ENCODE results near the gene ATG10. TPM values are rescaled to one million over a fixed set of nuclear protein-coding genes. Genes with fewer than 3 reads are reported as not detected.

ATG10 gene
- total RNA-seq, 1 donor from 2014 or later, result 4.2 TPM

GRCh38 chr5:82111191-82111590, 139.4 kb downstream of the ATG10 start:
- DNase-seq (ENCODE audit: extremely low spot score in 2 of 2), result no peak
- Histone ChIP-seq H3K9me3 (no peaks in the 10 kb centered on the region), H3K27me3 (no peaks in the 10 kb centered on the region), H3K27ac (no peak overlapping the region), H3K4me3 (no peak overlapping the region), H3K36me3 (no peaks in the 10 kb centered on the region), H3K4me1 (peaks cover 16% of the 10 kb centered on the region)
- intact Hi-C loops (cut with DNase I), result no loop called here
- TF ChIP-seq POLR2A (IDR thresholded peaks at IDR 0.05), result no peak
- TF ChIP-seq, protein P1, sequence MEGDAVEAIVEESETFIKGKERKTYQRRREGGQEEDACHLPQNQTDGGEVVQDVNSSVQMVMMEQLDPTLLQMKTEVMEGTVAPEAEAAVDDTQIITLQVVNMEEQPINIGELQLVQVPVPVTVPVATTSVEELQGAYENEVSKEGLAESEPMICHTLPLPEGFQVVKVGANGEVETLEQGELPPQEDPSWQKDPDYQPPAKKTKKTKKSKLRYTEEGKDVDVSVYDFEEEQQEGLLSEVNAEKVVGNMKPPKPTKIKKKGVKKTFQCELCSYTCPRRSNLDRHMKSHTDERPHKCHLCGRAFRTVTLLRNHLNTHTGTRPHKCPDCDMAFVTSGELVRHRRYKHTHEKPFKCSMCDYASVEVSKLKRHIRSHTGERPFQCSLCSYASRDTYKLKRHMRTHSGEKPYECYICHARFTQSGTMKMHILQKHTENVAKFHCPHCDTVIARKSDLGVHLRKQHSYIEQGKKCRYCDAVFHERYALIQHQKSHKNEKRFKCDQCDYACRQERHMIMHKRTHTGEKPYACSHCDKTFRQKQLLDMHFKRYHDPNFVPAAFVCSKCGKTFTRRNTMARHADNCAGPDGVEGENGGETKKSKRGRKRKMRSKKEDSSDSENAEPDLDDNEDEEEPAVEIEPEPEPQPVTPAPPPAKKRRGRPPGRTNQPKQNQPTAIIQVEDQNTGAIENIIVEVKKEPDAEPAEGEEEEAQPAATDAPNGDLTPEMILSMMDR (IDR thresholded peaks at IDR 0.05), result no peak
- no peak for TF ChIP-seq POLR2AphosphoS5 (IDR thresholded peaks at IDR 0.05; ENCODE audit: insufficient read depth in 1 of 2, low read depth in 1 of 2)

- Histone ChIP-seq H3K4me1 (no peaks in the 10 kb centered on the region), H3K27ac (no peak overlapping the region), H3K27me3 (no peaks in the 10 kb centered on the region), H3K36me3 (no peaks in the 10 kb centered on the region), H3K4me3 (no peak overlapping the region), H3K9me3 (no peaks in the 10 kb centered on the region)
- TF ChIP-seq POLR2AphosphoS5 (IDR thresholded peaks at IDR 0.05; ENCODE audit: insufficient read depth in 1 of 2, low read depth in 1 of 2), result no peak
- TF ChIP-seq, protein P1 (IDR thresholded peaks at IDR 0.05), result no peak
- no peak for TF ChIP-seq POLR2A (IDR thresholded peaks at IDR 0.05)
- intact Hi-C loops (cut with DNase I), result no loop called here
- no peak for DNase-seq (ENCODE audit: extremely low spot score in 2 of 2)
Observed at GRCh38 chr5:82115858-82116257, 144.0 kb downstream of the ATG10 start.

DNA sequence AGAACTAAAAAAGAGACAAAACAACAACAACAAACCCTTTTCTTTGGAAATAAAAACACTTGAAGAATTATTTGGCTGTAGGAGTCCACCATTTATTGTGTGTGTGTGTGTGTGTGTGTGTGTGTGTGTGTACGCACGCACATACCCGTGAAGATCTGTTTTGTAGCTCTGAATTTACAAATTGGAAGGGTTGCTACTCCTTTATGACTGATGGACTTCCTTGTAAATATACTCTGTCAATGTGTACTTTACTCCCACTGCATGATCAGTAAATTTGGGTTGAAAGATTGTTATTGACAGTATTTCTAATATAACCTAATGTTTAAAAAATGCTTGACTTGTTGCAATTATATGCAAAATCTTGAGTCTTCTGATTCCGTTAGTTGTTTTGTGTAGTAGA, 148.1 kb downstream of the ATG10 start:
- Histone ChIP-seq H3K36me3 (no peaks in the 10 kb centered on the region), H3K4me1 (no peaks in the 10 kb centered on the region), H3K27ac (no peak overlapping the region), H3K9me3 (no peaks in the 10 kb centered on the region), H3K4me3 (no peak overlapping the region), H3K27me3 (no peaks in the 10 kb centered on the region)
- no peak for DNase-seq (ENCODE audit: extremely low spot score in 2 of 2)
- TF ChIP-seq, protein P1 (IDR thresholded peaks at IDR 0.05), result no peak
- TF ChIP-seq POLR2A (IDR thresholded peaks at IDR 0.05), result no peak
- no peak for TF ChIP-seq POLR2AphosphoS5 (IDR thresholded peaks at IDR 0.05; ENCODE audit: insufficient read depth in 1 of 2, low read depth in 1 of 2)
- intact Hi-C loops (cut with DNase I), result no loop called here

DNA sequence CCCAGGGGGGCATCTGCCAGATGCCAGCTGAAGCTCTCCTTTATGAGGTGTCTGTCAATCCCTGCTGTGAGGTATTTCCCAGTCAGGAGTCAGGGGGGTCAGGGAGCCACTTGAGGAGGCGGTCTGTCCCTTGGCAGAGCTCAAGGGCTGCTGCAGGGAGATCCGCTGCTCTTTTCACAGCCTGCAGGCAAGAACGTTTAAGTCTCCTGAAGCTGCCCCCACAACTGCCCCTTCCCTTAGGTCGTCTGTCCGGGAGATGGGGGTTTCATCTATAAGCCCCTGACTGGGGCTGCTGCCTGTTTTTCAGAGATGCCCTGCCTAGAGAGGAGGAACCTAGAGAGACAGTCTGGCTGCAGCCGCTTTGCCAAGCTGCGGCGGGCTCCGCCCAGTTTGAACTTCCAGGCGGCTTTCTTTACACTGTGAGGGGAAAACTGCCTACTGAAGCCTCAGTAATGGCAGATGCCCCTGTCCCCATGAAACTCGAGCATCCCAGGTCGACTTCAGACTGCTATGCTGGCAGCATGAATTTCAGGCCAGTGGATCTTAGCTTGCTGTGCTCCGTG, 158.0 kb downstream of the ATG10 start:
- no peaks in the 10 kb centered on the region for H3K9me3 ChIP-seq
- intact Hi-C loops (cut with DNase I), result no loop called here
- H3K4me1 ChIP-seq, result no peaks in the 10 kb centered on the region
- H3K36me3 ChIP-seq, result no peaks in the 10 kb centered on the region
- no peaks in the 10 kb centered on the region for H3K27me3 ChIP-seq
- no peak for DNase-seq (ENCODE audit: extremely low spot score in 2 of 2)
- no peak overlapping the region for H3K4me3 ChIP-seq
- no peak overlapping the region for H3K27ac ChIP-seq
- TF ChIP-seq POLR2AphosphoS5 (IDR thresholded peaks at IDR 0.05; ENCODE audit: insufficient read depth in 1 of 2, low read depth in 1 of 2), result no peak
- TF ChIP-seq, protein P1 (IDR thresholded peaks at IDR 0.05), result no peak
- no peak for TF ChIP-seq POLR2A (IDR thresholded peaks at IDR 0.05)

DNA sequence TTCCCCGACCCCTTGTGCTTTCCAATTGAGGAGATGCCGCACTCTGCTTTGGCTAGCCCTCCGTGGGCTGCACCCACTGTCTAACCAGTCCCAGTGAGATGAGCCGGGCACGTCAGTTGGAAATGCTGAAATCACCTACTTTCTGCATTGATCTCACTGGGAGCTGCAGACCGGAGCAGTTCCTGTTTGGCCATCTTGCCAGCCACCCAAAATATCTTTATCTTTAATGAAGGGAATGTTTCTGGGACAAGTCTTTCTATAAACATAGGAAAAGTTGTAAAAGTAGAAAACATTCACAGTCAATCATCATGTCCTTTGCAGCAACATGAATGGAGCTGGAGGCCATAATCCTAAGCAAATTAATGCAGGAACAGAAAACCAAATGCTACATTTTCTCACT, 158.8 kb downstream of the ATG10 start:
- Histone ChIP-seq H3K27ac (no peak overlapping the region), H3K27me3 (no peaks in the 10 kb centered on the region), H3K4me1 (no peaks in the 10 kb centered on the region), H3K9me3 (no peaks in the 10 kb centered on the region), H3K4me3 (no peak overlapping the region), H3K36me3 (no peaks in the 10 kb centered on the region)
- TF ChIP-seq POLR2A (IDR thresholded peaks at IDR 0.05) (no peak), POLR2AphosphoS5 (IDR thresholded peaks at IDR 0.05; ENCODE audit: insufficient read depth in 1 of 2, low read depth in 1 of 2) (no peak)
- TF ChIP-seq, protein P1 (IDR thresholded peaks at IDR 0.05), result no peak
- DNase-seq (ENCODE audit: extremely low spot score in 2 of 2), result no peak
- intact Hi-C loops (cut with DNase I), result no loop called here
